GM12878 (cell line): ENCODE data around the gene OR14J1. TPM values are rescaled to one million over a fixed set of nuclear protein-coding genes. Genes with fewer than 3 reads are reported as not detected.

Experiments used
- ATAC-seq: fragments of 200-7000 bp; cut with Tn5 transposase; 3 replicates; pipeline ENCODE4 v1.9.1; 2020; ENCODE audit warnings: mild to moderate bottlenecking, moderate library complexity
- BruUV-seq: library from RNA; stranded (reverse); fragments of 400-500 nt; replicated peaks from 2 replicates; lab custom pipeline; 2021; lab: Mats Ljungman, UMichigan
- CTCF ChIA-PET: fragments of 300-600 bp; sonication (Branson Sonifier 250); formaldehyde crosslinking; extraction: SDS; loops from one replicate; lab custom pipeline; 2021; ENCODE audit warnings: inconsistent platforms; lab: Yijun Ruan, JAX
- POLR2A ChIA-PET: fragments of 350-600 bp; formaldehyde crosslinking; extraction: SDS; loops from one replicate; lab custom pipeline; 2021; ENCODE audit warnings: inconsistent platforms; lab: Charles Lee
- RAD21 ChIA-PET: fragments of 300-600 bp; sonication (Branson Sonifier 250); formaldehyde crosslinking; loops from one replicate; lab custom pipeline; 2023; ENCODE audit warnings: antibody characterized with exemption; ENCODE audit not compliant: unreplicated experiment; lab: Charles Lee
- SMC1A ChIA-PET: fragments of 300-600 bp; sonication (Branson Sonifier 250); formaldehyde crosslinking; loops from one replicate; lab custom pipeline; 2023; ENCODE audit not compliant: unreplicated experiment, uncharacterized antibody; lab: Charles Lee
- DNase-seq: peaks from one replicate; pipeline ENCODE4 v3.0.0-alpha.2; 2011; ENCODE audit warnings: low read depth, low spot score
- FAIRE-seq: peaks from 3 replicates; lab custom pipeline; 2011; peaks lifted over from hg19 to GRCh38; lab: Jason Lieb, UNC
- H2AFZ ChIP-seq: 2 replicates; pipeline ENCODE4 v1.6.0; 2011; ENCODE audit warnings: low read depth, low read length, control low read depth; ENCODE audit not compliant: control insufficient read depth
- H3K27ac ChIP-seq: 2 replicates; pipeline ENCODE4 v1.5.1; 2011; ENCODE audit warnings: control low read depth; ENCODE audit not compliant: control insufficient read depth, insufficient read depth
- H3K27me3 ChIP-seq, 2 experiments: replicated peaks in 1 of 2; 2 replicates each; pipeline versions ENCODE4 v1.6.0 to v1.6.1; 2011; ENCODE audit warnings: low read length in 1 of 2; ENCODE audit not compliant: control insufficient read depth in 2 of 2, insufficient read depth in 2 of 2
- H3K36me3 ChIP-seq, 2 experiments: 2 replicates each; pipeline ENCODE4 v1.5.1; 2011; ENCODE audit warnings: low read length in 1 of 2; ENCODE audit not compliant: control insufficient read depth in 2 of 2, insufficient read depth in 2 of 2
- H3K4me1 ChIP-seq: 2 replicates; pipeline ENCODE4 v1.6.1; 2011; ENCODE audit warnings: mild to moderate bottlenecking, low read length, moderate library complexity, mixed read lengths; ENCODE audit not compliant: control insufficient read depth, insufficient read depth
- H3K4me2 ChIP-seq: 2 replicates; pipeline ENCODE4 v1.6.0; 2011; ENCODE audit warnings: control low read depth; ENCODE audit not compliant: control insufficient read depth, insufficient read depth
- H3K4me3 ChIP-seq: fragments of 200-600 bp; sonication (generic); 2 replicates; pipeline ENCODE4 v1.5.1; 2016
- H3K79me2 ChIP-seq: 2 replicates; pipeline ENCODE4 v1.6.0; 2011; ENCODE audit warnings: low read length; ENCODE audit not compliant: control insufficient read depth, insufficient read depth
- H3K9ac ChIP-seq: 2 replicates; pipeline ENCODE4 v1.8.0; 2011; ENCODE audit warnings: low read length, control low read depth, mixed read lengths; ENCODE audit not compliant: control insufficient read depth, insufficient read depth
- H3K9me3 ChIP-seq: replicated peaks from 3 replicates; pipeline ENCODE4 v1.5.1; 2011; ENCODE audit warnings: mild to moderate bottlenecking, low read length; ENCODE audit not compliant: control insufficient read depth, insufficient read depth
- H4K20me1 ChIP-seq: 2 replicates; pipeline ENCODE4 v1.6.0; 2011; ENCODE audit not compliant: control insufficient read depth, insufficient read depth
- BACH1 ChIP-seq: fragments of 450-650 bp; IDR thresholded peaks from 2 replicates; pipeline ENCODE4 v1.6.1; 2017; ENCODE audit warnings: mild to moderate bottlenecking, borderline replicate concordance
- BRCA1 ChIP-seq: IDR thresholded peaks from 2 replicates; pipeline ENCODE4 v1.6.1; 2011; ENCODE audit warnings: low read depth, low read length, improper control_type of control experiment
- WGBS: methylation state at CpG from one replicate; pipeline ENCODE4 v1.1.6; 2016; ENCODE audit warnings: low lambda C conversion rate; ENCODE audit not compliant: insufficient replicate concordance, insufficient coverage; ENCODE audit errors: missing lambda C conversion rate; 5-methylcytosine and 5-hydroxymethylcytosine counted together
- in situ Hi-C: fragments of 300-500 bp; cut with MboI; formaldehyde crosslinking; loops from 9 replicates; pipeline ENCODE4 v1.14.3; 2018; ENCODE audit warnings: mixed read lengths
- intact Hi-C: fragments of 100-400 bp; cut with micrococcal nuclease; formaldehyde crosslinking; loops from one replicate; pipeline ENCODE4 v1.14.2; 2022; ENCODE audit not compliant: unreplicated experiment
- polyA plus RNA-seq, 11 experiments: library from polyadenylated mRNA; depleted of rRNA in 4 of 11; unstranded in 6 of 11; stranded (reverse) in 5 of 11; fragments of >200 nt; fragmentation: Nextera tagmentation in 4 of 11; fragmentation: Illumina TruSeq in 1 of 11; extraction: Ambion mirVana in 4 of 11; extraction: Trizol in 1 of 11; gene quantifications; 1 replicate in 1 of 11; 2 replicates in 10 of 11; pipeline versions ENCODE4 v1.2.1 to v1.2.3, GENCODE V29; 2011 to 2016; ENCODE audit warnings: inconsistent platforms in 2 of 11, missing spikeins in 2 of 11, low read depth in 1 of 11
- total RNA-seq, 4 experiments: library from RNA; depleted of rRNA in 3 of 4; stranded (reverse); fragments of >200 nt in 3 of 4; fragmentation: Illumina TruSeq in 1 of 4; extraction: Trizol in 1 of 4; gene quantifications; 2 replicates each; pipeline versions ENCODE4 v1.2.1 to v1.2.3, GENCODE V29; 2013 to 2021
- TF ChIP-seq, protein P1 (sequence below): fragments of 450-650 bp; IDR thresholded peaks from 2 replicates; pipeline ENCODE4 v1.6.1; 2018; ENCODE audit warnings: borderline replicate concordance, mild to moderate bottlenecking; ENCODE audit not compliant: partially characterized antibody

The OR14J1 gene
- total and polyA plus RNA-seq, 10 of the 15 experiments (the other 5 are each of a cell fraction or from before 2014, with no cell fraction given), result not detected

DNA sequence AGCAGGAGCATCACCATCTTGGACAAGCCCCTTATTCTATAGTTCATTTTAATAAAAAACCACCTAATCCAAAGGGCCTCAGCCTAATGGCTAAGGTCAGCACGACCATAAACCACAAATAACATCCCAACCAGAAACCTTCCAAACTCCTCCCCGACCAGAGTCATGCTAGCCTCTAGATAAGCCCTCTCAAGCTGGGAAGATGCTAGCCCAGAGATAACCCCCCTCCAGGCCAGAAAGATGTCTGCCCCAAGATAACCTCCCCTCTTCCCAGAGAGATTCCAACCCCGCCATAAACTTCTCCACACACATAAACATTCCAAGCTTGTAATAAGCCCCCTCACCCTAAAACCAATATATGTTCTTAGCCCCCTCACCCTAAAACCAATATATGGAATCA is 38.5 kb upstream of the OR14J1 start (continued):
- TF ChIP-seq, protein P1, sequence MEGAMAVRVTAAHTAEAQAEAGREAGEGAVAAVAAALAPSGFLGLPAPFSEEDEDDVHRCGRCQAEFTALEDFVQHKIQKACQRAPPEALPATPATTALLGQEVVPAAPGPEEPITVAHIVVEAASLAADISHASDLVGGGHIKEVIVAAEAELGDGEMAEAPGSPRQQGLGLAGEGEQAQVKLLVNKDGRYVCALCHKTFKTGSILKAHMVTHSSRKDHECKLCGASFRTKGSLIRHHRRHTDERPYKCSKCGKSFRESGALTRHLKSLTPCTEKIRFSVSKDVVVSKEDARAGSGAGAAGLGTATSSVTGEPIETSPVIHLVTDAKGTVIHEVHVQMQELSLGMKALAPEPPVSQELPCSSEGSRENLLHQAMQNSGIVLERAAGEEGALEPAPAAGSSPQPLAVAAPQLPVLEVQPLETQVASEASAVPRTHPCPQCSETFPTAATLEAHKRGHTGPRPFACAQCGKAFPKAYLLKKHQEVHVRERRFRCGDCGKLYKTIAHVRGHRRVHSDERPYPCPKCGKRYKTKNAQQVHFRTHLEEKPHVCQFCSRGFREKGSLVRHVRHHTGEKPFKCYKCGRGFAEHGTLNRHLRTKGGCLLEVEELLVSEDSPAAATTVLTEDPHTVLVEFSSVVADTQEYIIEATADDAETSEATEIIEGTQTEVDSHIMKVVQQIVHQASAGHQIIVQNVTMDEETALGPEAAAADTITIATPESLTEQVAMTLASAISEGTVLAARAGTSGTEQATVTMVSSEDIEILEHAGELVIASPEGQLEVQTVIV, result no peak

DNA sequence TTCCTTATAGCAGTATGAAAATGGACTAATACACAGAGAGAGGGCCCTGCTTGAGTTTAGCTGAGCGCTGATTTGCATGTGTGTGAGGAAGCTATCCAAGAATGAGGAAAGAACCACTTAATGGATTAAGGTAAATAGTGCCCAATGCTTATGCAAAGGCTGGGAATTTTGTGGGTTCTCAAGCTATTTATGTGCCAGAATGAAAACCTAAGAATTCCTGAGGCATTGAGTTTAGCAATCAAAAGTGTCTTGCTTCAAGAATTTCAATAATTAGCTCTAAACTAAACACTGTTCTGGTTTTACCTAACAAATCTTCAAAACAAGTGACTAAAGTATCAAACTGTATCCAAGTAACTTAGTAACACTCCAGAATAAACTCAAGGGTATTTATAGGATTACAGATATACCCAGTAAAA is 7.0 kb upstream of the OR14J1 start:
- Histone ChIP-seq H3K27me3 (no peaks in the 10 kb centered on the region), H3K4me2 (no peak overlapping the region), H3K9me3 (no peaks in the 10 kb centered on the region), H3K27ac (no peak overlapping the region), H2AFZ (no peak overlapping the region), H3K36me3 (no peaks in the 10 kb centered on the region), H4K20me1 (no peaks in the 10 kb centered on the region), H3K4me3 (no peak overlapping the region), H3K79me2 (no peaks in the 10 kb centered on the region), H3K9ac (no peak overlapping the region), H3K4me1 (no peaks in the 10 kb centered on the region)
- no TSS peak for BruUV-seq
- DNase-seq, result no peak
- no peak for TF ChIP-seq BRCA1
- no peak for TF ChIP-seq BACH1
- WGBS, result 81% methylated on average over 1 of the region's 1 CpG
- no peak for ATAC-seq
- in situ Hi-C loops, result no loop called here
- ChIA-PET RAD21 (no interaction called here), POLR2A (no interaction called here), SMC1A (no interaction called here), CTCF (interaction anchor here (1.2 kb wide), 1 partner anchor 13 kb away, joined by 3 read pairs; no protein-coding TSS in a partner anchor)
- intact Hi-C loops, result no loop called here
- FAIRE-seq, result no peak
